GM12878 (cell line): ENCODE measurements around the gene SNN. TPM values are rescaled to one million over a fixed set of nuclear protein-coding genes. Genes with fewer than 3 reads are reported as not detected.

Experiments
- ATAC-seq: fragments of 200-7000 bp; cut with Tn5 transposase; 3 replicates; pipeline ENCODE4 v1.9.1; 2020; ENCODE audit warnings: mild to moderate bottlenecking, moderate library complexity
- BruUV-seq: library from RNA; stranded (reverse); fragments of 400-500 nt; replicated peaks from 2 replicates; lab custom pipeline; 2021; lab: Mats Ljungman, UMichigan
- CTCF ChIA-PET: fragments of 300-600 bp; sonication (Branson Sonifier 250); formaldehyde crosslinking; extraction: SDS; loops from one replicate; lab custom pipeline; 2021; ENCODE audit warnings: inconsistent platforms; lab: Yijun Ruan, JAX
- POLR2A ChIA-PET: fragments of 350-600 bp; formaldehyde crosslinking; extraction: SDS; loops from one replicate; lab custom pipeline; 2021; ENCODE audit warnings: inconsistent platforms; lab: Charles Lee
- RAD21 ChIA-PET: fragments of 300-600 bp; sonication (Branson Sonifier 250); formaldehyde crosslinking; loops from one replicate; lab custom pipeline; 2023; ENCODE audit warnings: antibody characterized with exemption; ENCODE audit not compliant: unreplicated experiment; lab: Charles Lee
- SMC1A ChIA-PET: fragments of 300-600 bp; sonication (Branson Sonifier 250); formaldehyde crosslinking; loops from one replicate; lab custom pipeline; 2023; ENCODE audit not compliant: unreplicated experiment, uncharacterized antibody; lab: Charles Lee
- DNase-seq: peaks from one replicate; pipeline ENCODE4 v3.0.0-alpha.2; 2011; ENCODE audit warnings: low read depth, low spot score
- FAIRE-seq: peaks from 3 replicates; lab custom pipeline; 2011; peaks lifted over from hg19 to GRCh38; lab: Jason Lieb, UNC
- H2AFZ ChIP-seq: 2 replicates; pipeline ENCODE4 v1.6.0; 2011; ENCODE audit warnings: low read depth, low read length, control low read depth; ENCODE audit not compliant: control insufficient read depth
- H3K27ac ChIP-seq: 2 replicates; pipeline ENCODE4 v1.5.1; 2011; ENCODE audit warnings: control low read depth; ENCODE audit not compliant: control insufficient read depth, insufficient read depth
- H3K27me3 ChIP-seq, 2 experiments: replicated peaks in 1 of 2; 2 replicates each; pipeline versions ENCODE4 v1.6.0 to v1.6.1; 2011; ENCODE audit warnings: low read length in 1 of 2; ENCODE audit not compliant: control insufficient read depth in 2 of 2, insufficient read depth in 2 of 2
- H3K36me3 ChIP-seq, 2 experiments: 2 replicates each; pipeline ENCODE4 v1.5.1; 2011; ENCODE audit warnings: low read length in 1 of 2; ENCODE audit not compliant: control insufficient read depth in 2 of 2, insufficient read depth in 2 of 2
- H3K4me1 ChIP-seq: 2 replicates; pipeline ENCODE4 v1.6.1; 2011; ENCODE audit warnings: mild to moderate bottlenecking, low read length, moderate library complexity, mixed read lengths; ENCODE audit not compliant: control insufficient read depth, insufficient read depth
- H3K4me2 ChIP-seq: 2 replicates; pipeline ENCODE4 v1.6.0; 2011; ENCODE audit warnings: control low read depth; ENCODE audit not compliant: control insufficient read depth, insufficient read depth
- H3K4me3 ChIP-seq: fragments of 200-600 bp; sonication (generic); 2 replicates; pipeline ENCODE4 v1.5.1; 2016
- H3K79me2 ChIP-seq: 2 replicates; pipeline ENCODE4 v1.6.0; 2011; ENCODE audit warnings: low read length; ENCODE audit not compliant: control insufficient read depth, insufficient read depth
- H3K9ac ChIP-seq: 2 replicates; pipeline ENCODE4 v1.8.0; 2011; ENCODE audit warnings: low read length, control low read depth, mixed read lengths; ENCODE audit not compliant: control insufficient read depth, insufficient read depth
- H3K9me3 ChIP-seq: replicated peaks from 3 replicates; pipeline ENCODE4 v1.5.1; 2011; ENCODE audit warnings: mild to moderate bottlenecking, low read length; ENCODE audit not compliant: control insufficient read depth, insufficient read depth
- H4K20me1 ChIP-seq: 2 replicates; pipeline ENCODE4 v1.6.0; 2011; ENCODE audit not compliant: control insufficient read depth, insufficient read depth
- ATF2 ChIP-seq: IDR thresholded peaks from 2 replicates; pipeline ENCODE4 v1.6.1; 2012; ENCODE audit warnings: low read length, inconsistent platforms
- GATAD2B ChIP-seq: fragments of 450-650 bp; conservative IDR thresholded peaks from 2 replicates; pipeline ENCODE4 v1.6.1; 2017; ENCODE audit warnings: low read depth, mild to moderate bottlenecking, moderate library complexity
- MYC ChIP-seq: IDR thresholded peaks from 2 replicates; pipeline ENCODE4 v1.6.1; 2011; ENCODE audit warnings: mild to moderate bottlenecking, low read length, moderate library complexity, inconsistent platforms; ENCODE audit not compliant: insufficient read depth, insufficient replicate concordance, insufficient read length, severe bottlenecking
- NFIC ChIP-seq: IDR thresholded peaks from 2 replicates; pipeline ENCODE4 v1.6.1; 2012; ENCODE audit warnings: low read depth, mild to moderate bottlenecking, inconsistent platforms, low read length, moderate library complexity
- SMAD5 ChIP-seq: IDR thresholded peaks from 2 replicates; pipeline ENCODE4 v1.6.1; 2016; ENCODE audit warnings: antibody characterized with exemption, low read depth
- ZNF207 ChIP-seq: fragments of 450-650 bp; IDR thresholded peaks from 2 replicates; pipeline ENCODE4 v1.6.1; 2014; ENCODE audit warnings: antibody characterized with exemption, mild to moderate bottlenecking, borderline replicate concordance
- ZNF384 ChIP-seq: IDR thresholded peaks from 2 replicates; pipeline ENCODE4 v1.6.1; 2012; ENCODE audit warnings: low read depth, mild to moderate bottlenecking, low read length, improper control_type of control experiment, borderline replicate concordance
- WGBS: methylation state at CpG from one replicate; pipeline ENCODE4 v1.1.6; 2016; ENCODE audit warnings: low lambda C conversion rate; ENCODE audit not compliant: insufficient replicate concordance, insufficient coverage; ENCODE audit errors: missing lambda C conversion rate; 5-methylcytosine and 5-hydroxymethylcytosine counted together
- in situ Hi-C: fragments of 300-500 bp; cut with MboI; formaldehyde crosslinking; loops from 9 replicates; pipeline ENCODE4 v1.14.3; 2018; ENCODE audit warnings: mixed read lengths
- intact Hi-C: fragments of 100-400 bp; cut with micrococcal nuclease; formaldehyde crosslinking; loops from one replicate; pipeline ENCODE4 v1.14.2; 2022; ENCODE audit not compliant: unreplicated experiment
- polyA plus RNA-seq, 11 experiments: library from polyadenylated mRNA; depleted of rRNA in 4 of 11; unstranded in 6 of 11; stranded (reverse) in 5 of 11; fragments of >200 nt; fragmentation: Nextera tagmentation in 4 of 11; fragmentation: Illumina TruSeq in 1 of 11; extraction: Ambion mirVana in 4 of 11; extraction: Trizol in 1 of 11; gene quantifications; 1 replicate in 1 of 11; 2 replicates in 10 of 11; pipeline versions ENCODE4 v1.2.1 to v1.2.3, GENCODE V29; 2011 to 2016; ENCODE audit warnings: inconsistent platforms in 2 of 11, missing spikeins in 2 of 11, low read depth in 1 of 11
- total RNA-seq, 4 experiments: library from RNA; depleted of rRNA in 3 of 4; stranded (reverse); fragments of >200 nt in 3 of 4; fragmentation: Illumina TruSeq in 1 of 4; extraction: Trizol in 1 of 4; gene quantifications; 2 replicates each; pipeline versions ENCODE4 v1.2.1 to v1.2.3, GENCODE V29; 2013 to 2021
- TF ChIP-seq, protein P1 (sequence below): fragments of 450-650 bp; IDR thresholded peaks from 2 replicates; pipeline ENCODE4 v1.6.1; 2017; ENCODE audit warnings: antibody characterized with exemption, mild to moderate bottlenecking, moderate library complexity
- TF ChIP-seq, protein P2 (sequence below): fragments of 450-650 bp; IDR thresholded peaks from 2 replicates; pipeline ENCODE4 v1.6.1; 2017; ENCODE audit warnings: low read depth, mild to moderate bottlenecking, moderate library complexity

Gene SNN
- total and polyA plus RNA-seq, 10 of the 15 experiments (the other 5 are each of a cell fraction or from before 2014, with no cell fraction given), result 2.2 to 43.4 (median 27.8) TPM

DNA sequence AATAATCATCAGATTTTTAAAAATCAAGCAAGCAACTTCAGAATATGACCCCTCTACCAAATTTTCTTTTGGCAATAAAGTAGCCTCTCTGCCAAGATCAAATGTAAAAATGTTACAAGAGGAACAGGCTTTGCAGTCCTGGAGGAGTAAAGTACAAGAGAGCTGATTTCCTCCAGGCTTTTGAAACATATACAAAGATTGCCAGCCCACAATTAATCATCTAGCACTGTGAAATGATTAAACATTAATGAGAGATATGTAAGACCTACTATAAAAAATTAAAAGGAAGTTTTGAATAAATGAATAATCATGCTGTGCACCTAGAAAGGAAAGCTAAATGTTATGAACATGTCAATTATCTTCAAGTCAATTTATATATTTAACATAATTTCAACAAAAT lies 48.1 kb downstream of the SNN start:
- no peaks in the 10 kb centered on the region for H3K9me3 ChIP-seq
- RAD21 ChIA-PET, result interaction anchor here (0.7 to 2.1 kb wide), 3 partner anchors 26 to 185 kb away, joined by 3 to 12 read pairs (median 3); partner anchors contain the start of gene TXNDC11
- H3K9ac ChIP-seq, result no peak overlapping the region
- BruUV-seq, result no TSS peak
- no peaks in the 10 kb centered on the region; the same call in none of the 2 replicates for H3K79me2 ChIP-seq
- no peak overlapping the region for H2AFZ ChIP-seq
- H3K27ac ChIP-seq, result peak overlapping the region; percentile 48; the same call in 1 of the 2 replicates
- ATAC-seq (no peak), FAIRE-seq (no peak), DNase-seq (no peak)
- no peaks in the 10 kb centered on the region for H3K27me3 ChIP-seq
- no peaks in the 10 kb centered on the region for H4K20me1 ChIP-seq
- peaks cover 20 to 38% of the 10 kb centered on the region in 2 experiments for H3K36me3 ChIP-seq
- in situ Hi-C loops, result no loop called here
- H3K4me1 ChIP-seq, result peaks cover 16% of the 10 kb centered on the region
- POLR2A ChIA-PET, result interaction anchor here (0.6 to 1.2 kb wide), 3 partner anchors 23 to 81 kb away, joined by 3 read pairs; partner anchors contain the start of gene ZC3H7A
- peak overlapping the region; percentile 23 for H3K4me2 ChIP-seq
- H3K4me3 ChIP-seq, result no peak overlapping the region
- TF ChIP-seq NFIC, result no peak
- SMC1A ChIA-PET, result interaction anchor here (0.8 to 6.7 kb wide), 11 partner anchors 15 to 310 kb away, joined by 3 to 41 read pairs (median 4); no protein-coding TSS in a partner anchor
- CTCF ChIA-PET, result interaction anchor here (0.9 to 6.7 kb wide), 12 partner anchors 14 to 310 kb away, joined by 3 to 71 read pairs (median 7); no protein-coding TSS in a partner anchor
- intact Hi-C loops, result loop anchor here (5.0 kb wide), 1 partner anchor 309 kb away; no protein-coding TSS in a partner anchor

DNA sequence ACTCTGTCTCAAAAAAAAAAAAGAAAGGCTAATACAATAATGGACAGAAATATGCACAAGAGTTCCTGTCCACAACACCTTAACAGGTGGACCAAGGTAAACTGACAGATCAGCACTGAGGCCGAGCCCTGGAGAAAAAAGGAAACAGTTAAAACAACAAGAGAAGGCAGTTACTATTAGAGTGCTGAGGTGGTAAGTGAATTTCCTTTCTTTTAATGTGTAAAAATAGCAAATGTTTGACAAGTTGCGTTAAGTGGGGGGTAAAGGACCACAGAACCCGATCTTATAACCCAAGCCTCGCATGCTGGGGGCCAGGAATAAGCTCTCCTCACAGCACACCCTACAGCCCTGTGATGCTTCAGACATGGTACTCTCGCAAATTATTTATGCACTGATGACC lies 49.6 kb downstream of the SNN start:
- WGBS, result 24% methylated on average over 5 of the region's 5 CpGs
- in situ Hi-C loops (no loop called here), intact Hi-C loops (loop anchor here (5.0 kb wide), 1 partner anchor 311 kb away; no protein-coding TSS in a partner anchor)
- no peaks in the 10 kb centered on the region for H4K20me1 ChIP-seq
- ChIA-PET RAD21 (interaction anchor here (0.7 to 2.2 kb wide), 4 partner anchors 33 to 186 kb away, joined by 3 to 10 read pairs (median 6); partner anchors contain the start of gene ZC3H7A), POLR2A (interaction anchor here (0.5 to 2.2 kb wide), 4 partner anchors 23 to 94 kb away, joined by 3 to 8 read pairs (median 5); partner anchors contain the start of gene TXNDC11), SMC1A (interaction anchor here (1.1 to 6.7 kb wide), 8 partner anchors 10 to 186 kb away, joined by 3 to 41 read pairs (median 6); no protein-coding TSS in a partner anchor), CTCF (interaction anchor here (0.7 to 2.1 kb wide), 3 partner anchors 14 to 25 kb away, joined by 3 to 5 read pairs (median 5); no protein-coding TSS in a partner anchor)
- H3K9me3 ChIP-seq, result no peaks in the 10 kb centered on the region
- no peaks in the 10 kb centered on the region; the same call in none of the 2 replicates for H3K79me2 ChIP-seq
- H3K36me3 ChIP-seq, result peaks cover 21 to 29% of the 10 kb centered on the region in 2 experiments
- no peak overlapping the region for H2AFZ ChIP-seq
- H3K9ac ChIP-seq, result no peak overlapping the region
- peaks cover 16% of the 10 kb centered on the region for H3K4me1 ChIP-seq
- FAIRE-seq, result peak; percentile 78
- no peak overlapping the region for H3K4me3 ChIP-seq
- no peak overlapping the region for H3K4me2 ChIP-seq
- no peak overlapping the region for H3K27ac ChIP-seq
- ATAC-seq, result no peak
- H3K27me3 ChIP-seq, result no peaks in the 10 kb centered on the region
- no TSS peak for BruUV-seq
- no peak for DNase-seq
- TF ChIP-seq SMAD5 (no peak), ATF2 (no peak), ZNF384 (no peak), MYC (no peak), ZNF207 (no peak), GATAD2B (no peak)
- TF ChIP-seq, protein P1, sequence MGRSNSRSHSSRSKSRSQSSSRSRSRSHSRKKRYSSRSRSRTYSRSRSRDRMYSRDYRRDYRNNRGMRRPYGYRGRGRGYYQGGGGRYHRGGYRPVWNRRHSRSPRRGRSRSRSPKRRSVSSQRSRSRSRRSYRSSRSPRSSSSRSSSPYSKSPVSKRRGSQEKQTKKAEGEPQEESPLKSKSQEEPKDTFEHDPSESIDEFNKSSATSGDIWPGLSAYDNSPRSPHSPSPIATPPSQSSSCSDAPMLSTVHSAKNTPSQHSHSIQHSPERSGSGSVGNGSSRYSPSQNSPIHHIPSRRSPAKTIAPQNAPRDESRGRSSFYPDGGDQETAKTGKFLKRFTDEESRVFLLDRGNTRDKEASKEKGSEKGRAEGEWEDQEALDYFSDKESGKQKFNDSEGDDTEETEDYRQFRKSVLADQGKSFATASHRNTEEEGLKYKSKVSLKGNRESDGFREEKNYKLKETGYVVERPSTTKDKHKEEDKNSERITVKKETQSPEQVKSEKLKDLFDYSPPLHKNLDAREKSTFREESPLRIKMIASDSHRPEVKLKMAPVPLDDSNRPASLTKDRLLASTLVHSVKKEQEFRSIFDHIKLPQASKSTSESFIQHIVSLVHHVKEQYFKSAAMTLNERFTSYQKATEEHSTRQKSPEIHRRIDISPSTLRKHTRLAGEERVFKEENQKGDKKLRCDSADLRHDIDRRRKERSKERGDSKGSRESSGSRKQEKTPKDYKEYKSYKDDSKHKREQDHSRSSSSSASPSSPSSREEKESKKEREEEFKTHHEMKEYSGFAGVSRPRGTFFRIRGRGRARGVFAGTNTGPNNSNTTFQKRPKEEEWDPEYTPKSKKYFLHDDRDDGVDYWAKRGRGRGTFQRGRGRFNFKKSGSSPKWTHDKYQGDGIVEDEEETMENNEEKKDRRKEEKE, result no peak
- TF ChIP-seq, protein P2, sequence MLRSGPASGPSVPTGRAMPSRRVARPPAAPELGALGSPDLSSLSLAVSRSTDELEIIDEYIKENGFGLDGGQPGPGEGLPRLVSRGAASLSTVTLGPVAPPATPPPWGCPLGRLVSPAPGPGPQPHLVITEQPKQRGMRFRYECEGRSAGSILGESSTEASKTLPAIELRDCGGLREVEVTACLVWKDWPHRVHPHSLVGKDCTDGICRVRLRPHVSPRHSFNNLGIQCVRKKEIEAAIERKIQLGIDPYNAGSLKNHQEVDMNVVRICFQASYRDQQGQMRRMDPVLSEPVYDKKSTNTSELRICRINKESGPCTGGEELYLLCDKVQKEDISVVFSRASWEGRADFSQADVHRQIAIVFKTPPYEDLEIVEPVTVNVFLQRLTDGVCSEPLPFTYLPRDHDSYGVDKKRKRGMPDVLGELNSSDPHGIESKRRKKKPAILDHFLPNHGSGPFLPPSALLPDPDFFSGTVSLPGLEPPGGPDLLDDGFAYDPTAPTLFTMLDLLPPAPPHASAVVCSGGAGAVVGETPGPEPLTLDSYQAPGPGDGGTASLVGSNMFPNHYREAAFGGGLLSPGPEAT, result no peak
